KMS-11 (cell line): ENCODE results near the gene SELENOO.

Experiments used
- H2AFZ ChIP-seq: fragments of 200-600 bp; sonication (generic); 2 replicates; pipeline ENCODE4 v1.6.1; 2016; ENCODE audit warnings: antibody characterized with exemption, mixed run types, low read depth
- H3K27ac ChIP-seq: fragments of 200-600 bp; sonication (generic); 2 replicates; pipeline ENCODE4 v1.6.1; 2016; ENCODE audit warnings: mild to moderate bottlenecking, mixed run types
- H3K27me3 ChIP-seq: fragments of 200-600 bp; sonication (generic); 2 replicates; pipeline ENCODE4 v1.6.1; 2017; ENCODE audit warnings: mild to moderate bottlenecking, low read depth, mixed run types, moderate library complexity; ENCODE audit not compliant: insufficient read depth
- H3K36me3 ChIP-seq: fragments of 200-600 bp; sonication (generic); 2 replicates; pipeline ENCODE4 v1.6.1; 2017; ENCODE audit warnings: mild to moderate bottlenecking, mixed run types; ENCODE audit not compliant: insufficient read depth
- H3K4me1 ChIP-seq: fragments of 200-600 bp; sonication (generic); 2 replicates; pipeline ENCODE4 v1.6.1; 2016; ENCODE audit warnings: mild to moderate bottlenecking, low read depth, mixed run types; ENCODE audit not compliant: poor library complexity, severe bottlenecking
- H3K4me2 ChIP-seq: fragments of 200-600 bp; sonication (generic); 2 replicates; pipeline ENCODE4 v1.7.0; 2016; ENCODE audit warnings: mild to moderate bottlenecking, mixed run types
- H3K4me3 ChIP-seq: fragments of 200-600 bp; sonication (generic); IDR thresholded peaks from 2 replicates; pipeline ENCODE4 v1.6.1; 2017; ENCODE audit warnings: low read depth, low read length, mixed read lengths; ENCODE audit not compliant: insufficient read depth
- H3K79me2 ChIP-seq: fragments of 200-600 bp; sonication (generic); 2 replicates; pipeline ENCODE4 v1.6.1; 2016; ENCODE audit warnings: low read depth, mixed run types; ENCODE audit not compliant: insufficient read depth
- H3K9ac ChIP-seq: fragments of 200-600 bp; sonication (generic); 2 replicates; pipeline ENCODE4 v1.6.1; 2016; ENCODE audit warnings: mild to moderate bottlenecking, mixed run types
- H4K20me1 ChIP-seq: fragments of 200-600 bp; sonication (generic); 2 replicates; pipeline ENCODE4 v1.6.1; 2016; ENCODE audit warnings: mild to moderate bottlenecking, mixed run types; ENCODE audit not compliant: insufficient read depth
- CTCF ChIP-seq: fragments of 200-600 bp; sonication (generic); conservative IDR thresholded peaks from 2 replicates; pipeline ENCODE4 v1.6.1; 2017; ENCODE audit warnings: low read depth, mild to moderate bottlenecking, antibody characterized with exemption, low read length, moderate library complexity, mixed read lengths

The SELENOO gene

GRCh38 chr22:50255607-50256006 lies 54.8 kb downstream of the SELENOO start:
- H3K79me2 ChIP-seq: no peaks in the 10 kb centered on the region
- no peaks in the 10 kb centered on the region for H4K20me1 ChIP-seq
- no peak overlapping the region for H3K27ac ChIP-seq
- no peak overlapping the region for H2AFZ ChIP-seq
- no peak overlapping the region for H3K4me2 ChIP-seq
- H3K4me3 ChIP-seq: no peak overlapping the region
- no peaks in the 10 kb centered on the region for H3K27me3 ChIP-seq
- no peaks in the 10 kb centered on the region for H3K36me3 ChIP-seq
- no peaks in the 10 kb centered on the region for H3K4me1 ChIP-seq
- no peak for TF ChIP-seq CTCF
- no peak overlapping the region for H3K9ac ChIP-seq

DNA sequence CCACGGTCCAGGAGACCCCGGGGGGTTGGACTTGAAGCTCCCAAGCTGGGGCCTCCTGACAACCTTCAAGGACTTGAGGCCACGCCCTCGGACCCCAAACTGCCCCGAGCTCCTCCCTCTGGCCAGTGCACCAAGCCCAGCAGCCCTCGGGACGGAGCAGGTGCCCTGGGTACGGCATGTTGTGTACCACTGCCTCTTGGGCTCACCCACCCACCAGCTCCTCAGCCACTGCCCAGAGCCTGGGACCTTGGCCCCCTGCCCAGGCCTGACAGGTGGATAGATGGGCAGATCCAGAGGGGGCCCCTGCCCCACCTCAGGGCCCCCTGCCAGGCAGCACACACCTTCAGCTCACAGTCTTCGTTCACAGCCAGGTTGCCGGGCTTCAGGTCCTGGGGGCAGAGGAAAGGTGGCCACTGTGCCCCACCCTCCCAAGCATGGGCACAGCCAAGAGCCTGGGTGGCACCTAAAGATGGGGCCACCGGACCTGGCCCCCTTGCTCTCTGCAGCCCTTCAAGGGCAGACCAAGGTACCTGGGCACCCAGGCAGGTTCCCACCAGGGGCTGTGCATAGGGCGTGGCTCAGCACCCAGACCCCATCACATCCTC lies 55.5 kb downstream of the SELENOO start:
- no peaks in the 10 kb centered on the region for H3K79me2 ChIP-seq
- no peaks in the 10 kb centered on the region for H4K20me1 ChIP-seq
- H3K27ac ChIP-seq: no peak overlapping the region
- no peaks in the 10 kb centered on the region for H3K36me3 ChIP-seq
- no peak overlapping the region for H2AFZ ChIP-seq
- no peak for TF ChIP-seq CTCF
- no peaks in the 10 kb centered on the region for H3K4me1 ChIP-seq
- H3K4me3 ChIP-seq: no peak overlapping the region
- no peak overlapping the region for H3K9ac ChIP-seq
- no peak overlapping the region for H3K4me2 ChIP-seq
- no peaks in the 10 kb centered on the region for H3K27me3 ChIP-seq

DNA sequence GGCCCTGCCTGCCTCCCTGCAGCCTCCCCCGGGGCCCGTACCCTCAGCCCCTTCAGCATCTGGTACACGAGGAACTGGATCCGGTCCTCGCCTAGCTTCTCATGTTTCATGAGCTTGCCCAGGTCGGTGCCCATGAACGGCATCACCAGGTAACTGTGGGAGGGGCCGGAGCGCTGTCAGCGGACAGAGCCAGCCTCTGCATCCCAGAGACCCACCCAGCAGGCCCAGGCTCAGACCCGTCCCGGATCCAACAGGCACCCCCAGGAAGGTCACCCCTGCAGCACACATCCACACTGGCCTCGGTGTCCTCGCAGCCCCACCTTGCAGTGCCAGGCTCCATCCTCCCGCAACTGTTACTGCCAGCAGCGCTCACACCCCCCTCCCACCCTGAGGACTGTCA lies 56.2 kb downstream of the SELENOO start:
- Histone ChIP-seq H3K36me3 (no peaks in the 10 kb centered on the region), H4K20me1 (no peaks in the 10 kb centered on the region)

DNA sequence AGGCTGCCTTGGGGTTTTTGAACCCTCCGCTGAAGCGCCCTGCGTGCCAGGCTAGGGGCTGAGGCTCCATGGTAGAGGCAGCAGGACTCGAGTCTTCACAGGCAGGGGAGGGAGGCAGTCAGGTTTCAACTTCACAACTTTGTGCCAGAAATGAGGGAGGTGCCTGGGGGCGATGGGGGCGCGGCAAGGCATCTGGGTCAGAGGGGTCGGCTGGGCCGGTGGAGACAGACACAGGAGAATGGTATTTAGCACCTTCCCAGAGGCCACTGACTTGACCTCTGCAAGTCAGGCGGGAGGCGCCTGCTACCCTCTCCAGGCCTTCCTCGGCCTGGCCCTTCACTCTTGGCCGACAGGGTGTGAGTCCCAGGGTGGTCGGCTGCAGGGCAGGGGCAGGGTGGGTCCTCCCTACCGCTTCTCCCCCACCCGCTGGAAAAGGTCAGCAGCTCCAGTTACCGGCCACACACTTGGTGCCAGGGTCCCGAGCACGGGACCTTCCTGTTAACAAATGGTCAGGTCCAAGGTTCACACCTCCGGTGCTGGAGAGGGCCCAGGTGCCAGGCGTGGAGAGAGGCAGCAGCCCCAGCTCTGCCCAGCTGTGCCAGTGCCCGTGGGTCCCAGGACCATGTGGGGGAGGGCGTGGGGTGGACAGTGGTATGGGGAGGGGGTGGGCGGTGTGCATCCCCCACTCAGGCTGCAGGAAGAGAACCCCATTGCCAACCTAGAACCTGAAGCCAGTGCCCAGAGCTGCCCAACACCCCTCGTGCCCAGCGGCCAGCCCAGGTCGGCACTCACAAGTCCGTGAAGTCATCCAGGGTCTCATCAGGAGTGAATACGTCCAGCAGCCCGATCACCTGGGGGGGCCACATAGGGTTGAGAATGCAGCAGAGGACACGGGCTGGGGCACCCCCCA lies 56.9 kb downstream of the SELENOO start:
- H3K4me2 ChIP-seq: no peak overlapping the region
- H4K20me1 ChIP-seq: no peaks in the 10 kb centered on the region
- TF ChIP-seq CTCF: no peak
- no peak overlapping the region for H3K4me3 ChIP-seq
- H3K27ac ChIP-seq: no peak overlapping the region
- no peaks in the 10 kb centered on the region for H3K79me2 ChIP-seq
- no peaks in the 10 kb centered on the region for H3K36me3 ChIP-seq
- no peak overlapping the region for H3K9ac ChIP-seq
- no peak overlapping the region for H2AFZ ChIP-seq
- H3K27me3 ChIP-seq: no peaks in the 10 kb centered on the region
- H3K4me1 ChIP-seq: peaks cover 8% of the 10 kb centered on the region

More for the DNA sequence above, 56.2 kb downstream of the SELENOO start:
- Histone ChIP-seq H3K4me1 (peaks cover 2% of the 10 kb centered on the region), H3K4me2 (no peak overlapping the region), H3K79me2 (no peaks in the 10 kb centered on the region), H3K4me3 (no peak overlapping the region), H3K27ac (no peak overlapping the region), H3K9ac (no peak overlapping the region), H2AFZ (no peak overlapping the region), H3K27me3 (no peaks in the 10 kb centered on the region)
- no peak for TF ChIP-seq CTCF
